Right cardiac atrium (tissue), 5 donors: ENCODE data around the gene MOGAT1. TPM values are rescaled to one million over a fixed set of nuclear protein-coding genes. Genes with fewer than 3 reads are reported as not detected.

ENCODE experiments used
- ATAC-seq, 2 donors: fragments of 200-7000 bp; cut with Tn5 transposase; one replicate each; pipeline versions ENCODE4 v1.8.0 to v1.9.1; 2020; ENCODE audit warnings: moderate library complexity in 2 of 2, mild to moderate bottlenecking in 1 of 2
- DNase-seq, 3 donors: peaks; one replicate each; pipeline ENCODE4 v3.0.0-alpha.2; 2020
- H3K27ac ChIP-seq: one replicate; pipeline ENCODE4 v1.5.1; 2013; ENCODE audit warnings: mild to moderate bottlenecking, low read length, control low read depth, moderate library complexity
- H3K27me3 ChIP-seq: one replicate; pipeline ENCODE4 v1.6.1; 2013; ENCODE audit not compliant: control insufficient read depth, insufficient read depth
- H3K4me1 ChIP-seq: one replicate; pipeline ENCODE4 v1.6.1; 2013; ENCODE audit warnings: low read length; ENCODE audit not compliant: control insufficient read depth, insufficient read depth
- H3K4me3 ChIP-seq: one replicate; pipeline ENCODE4 v1.5.1; 2013; ENCODE audit warnings: low read length, control low read depth
- H3K9me3 ChIP-seq: one replicate; pipeline ENCODE4 v1.6.1; 2013; ENCODE audit warnings: low read length; ENCODE audit not compliant: control insufficient read depth
- WGBS: extraction: QIAGEN DNeasy Blood & Tissue Kit; methylation state at CpG from one replicate; pipeline ENCODE4 v1.1.7; 2013; 5-methylcytosine and 5-hydroxymethylcytosine counted together
- intact Hi-C, 4 donors: fragments of 100-400 bp; cut with DNase I; formaldehyde crosslinking; loops; one replicate each; pipeline versions ENCODE4 v1.11.0 to v1.14.0; 2022 to 2023
- long read RNA-seq, 4 donors: library from polyadenylated mRNA; unstranded; transcript quantifications; one replicate each; pipeline ENCODE4 v2.0.0, GENCODE V29; 2020 to 2021
- polyA plus RNA-seq: library from polyadenylated mRNA; stranded (reverse); fragments of 200-250 nt; gene quantifications from one replicate; pipeline ENCODE4 v1.2.3, GENCODE V29; 2013
- total RNA-seq, 4 donors: library from RNA; stranded (reverse); fragmentation: NEBNext Ultra II Directional; extraction: Animal tissue kit (Norgen Biotek cat#: 25700); gene quantifications; one replicate each; pipeline ENCODE4 v1.2.1, GENCODE V29; 2021
- donor health status: healthy with polysubstance abuse.
- donor health status: DM: no; HTN: yes; CAD: no.
- donor health status: DM: no; HTN: no; CAD: no.
- donor health status: DM: no; HTN: yes; CAD: no; lungs with severe emphysema.
- donor health status: DM: yes; HTN: yes; CAD: no.

The MOGAT1 gene
- total RNA-seq: under 1 TPM in 1 of 4 donors, not detected in 3; 0.59 TPM
- 0.16 TPM for polyA plus RNA-seq
- long read RNA-seq, donor 1, partial matches to known transcripts: 0 of 2 reads
- long read RNA-seq, donor 1, other reads (novel, unspliced or antisense): 2 of 2 reads
- long read RNA-seq, donor 2: 0 reads
- long read RNA-seq, donor 3, partial matches to known transcripts: 2 of 2 reads
- long read RNA-seq, donor 3, other reads (novel, unspliced or antisense): 0 of 2 reads
- long read RNA-seq, donor 4: 0 reads

DNA sequence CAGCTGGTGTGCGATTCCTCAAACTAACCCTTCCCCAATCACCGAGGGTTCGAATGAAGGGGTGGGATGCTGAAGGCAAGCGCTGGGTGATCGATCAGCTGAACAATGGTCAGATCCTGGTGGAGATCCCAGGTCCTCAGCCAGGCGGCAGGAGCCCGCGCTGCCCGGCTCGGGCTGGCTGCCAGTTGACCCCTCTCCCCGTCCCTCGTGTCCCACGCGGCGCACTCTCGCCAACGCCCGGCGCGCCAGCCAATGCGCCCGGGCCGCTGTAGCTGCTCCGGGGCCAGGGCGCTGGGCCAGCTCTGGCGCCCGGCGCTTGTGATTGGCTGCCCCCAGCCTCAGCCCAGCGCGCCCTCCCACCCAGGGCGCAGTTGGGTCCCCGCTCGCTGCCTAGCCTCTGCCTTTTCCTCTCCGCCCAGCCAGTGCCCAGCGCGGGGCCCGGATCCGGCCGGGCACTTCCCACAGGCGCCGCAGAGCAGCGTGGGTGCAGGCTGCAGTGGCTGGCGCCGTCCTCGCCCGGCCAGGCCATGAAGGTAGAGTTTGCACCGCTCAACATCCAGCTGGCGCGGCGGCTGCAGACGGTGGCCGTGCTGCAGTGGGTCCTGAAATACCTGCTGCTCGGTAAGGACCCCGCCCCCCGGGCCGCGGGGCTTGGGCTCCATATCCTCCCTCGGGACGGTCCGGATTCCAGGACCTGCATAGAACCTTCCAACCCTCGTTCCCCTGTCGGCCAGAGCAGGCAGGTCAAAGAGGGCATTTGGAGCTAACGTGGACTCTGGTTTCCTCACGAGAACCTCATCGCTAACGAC is at the start of gene MOGAT1:
Gene MOGAT1 (plus strand): TSS at position 400 of the 809 bp plus-strand sequence. CDS start 128 bp downstream, at position 528.
- Histone ChIP-seq H3K4me1 (peaks cover 1% of the 10 kb centered on the region), H3K27ac (no peak within 1 kb of the TSS), H3K27me3 (no peaks in the 10 kb centered on the region), H3K9me3 (no peaks in the 10 kb centered on the region), H3K4me3 (peak within 1 kb of the TSS; percentile 29)
- DNase-seq (peak; percentile 47 to 79 (median 78)), ATAC-seq (peak; percentile 87)
- 3% methylated on average over 66 of the region's 66 CpGs for WGBS
- intact Hi-C loops: no loop called here

GRCh38 chr2:222621893-222622292 is 49.6 kb upstream of the MOGAT1 start:
- intact Hi-C loops: no loop called here
- Histone ChIP-seq H3K4me3 (no peak overlapping the region), H3K4me1 (no peaks in the 10 kb centered on the region), H3K27ac (no peak overlapping the region), H3K27me3 (no peaks in the 10 kb centered on the region), H3K9me3 (no peaks in the 10 kb centered on the region)
- 75% methylated on average over 4 of the region's 4 CpGs for WGBS
- no peak for DNase-seq
- ATAC-seq: peak in 1 of 2 donors; percentile 71

DNA sequence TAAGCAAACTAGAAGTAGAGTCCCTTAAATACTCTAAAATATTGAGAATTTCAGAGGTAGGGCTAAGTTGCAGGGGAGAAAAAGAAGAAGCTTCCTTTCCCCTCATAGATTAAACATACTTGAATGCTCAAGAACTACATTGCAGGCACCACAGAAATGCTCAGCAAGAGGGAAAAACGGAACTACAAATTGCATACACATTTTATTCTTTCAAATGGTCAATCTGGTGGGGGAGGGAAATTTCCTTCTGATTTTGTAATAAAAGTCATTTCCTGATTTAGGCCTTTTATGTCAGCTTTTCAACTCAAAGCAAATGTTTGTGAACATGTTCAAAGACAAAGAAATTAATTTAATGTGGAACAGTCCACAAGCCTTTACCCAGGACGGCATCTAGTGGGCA is 48.5 kb upstream of the MOGAT1 start:
- 89% methylated on average over 2 of the region's 2 CpGs for WGBS
- Histone ChIP-seq H3K9me3 (no peaks in the 10 kb centered on the region), H3K27ac (no peak overlapping the region), H3K27me3 (no peaks in the 10 kb centered on the region), H3K4me1 (no peaks in the 10 kb centered on the region), H3K4me3 (no peak overlapping the region)
- no peak for ATAC-seq
- no peak for DNase-seq
- intact Hi-C loops: no loop called here

DNA sequence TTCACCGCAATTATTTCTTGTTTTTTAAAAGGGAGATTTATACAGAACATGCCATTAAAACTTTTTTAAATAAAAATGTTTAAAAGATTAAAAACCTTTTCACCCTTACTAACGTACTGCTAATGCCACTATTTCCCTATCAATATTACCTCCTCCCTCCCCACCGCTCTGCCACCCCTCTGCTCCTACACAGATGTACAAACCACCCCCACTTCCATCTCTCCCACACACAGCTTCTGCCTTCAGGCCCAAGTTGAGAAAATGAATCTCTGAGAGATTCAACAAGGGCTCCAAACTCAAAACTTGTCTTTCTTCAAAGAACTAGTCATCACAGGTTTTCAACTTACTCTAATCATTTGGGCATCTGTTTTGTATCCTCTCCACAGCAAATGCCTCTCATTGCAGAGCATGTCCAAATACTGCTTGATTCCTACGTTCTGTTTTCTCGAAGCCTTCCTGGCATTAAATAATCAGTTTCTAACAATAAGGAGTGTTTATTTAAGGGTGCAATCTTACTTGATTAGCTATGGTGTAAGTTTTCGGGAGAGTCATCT is 47.6 kb upstream of the MOGAT1 start:
- 80% methylated on average over 6 of the region's 6 CpGs for WGBS
- no peaks in the 10 kb centered on the region for H3K27me3 ChIP-seq
- intact Hi-C loops: no loop called here
- H3K4me1 ChIP-seq: no peaks in the 10 kb centered on the region
- no peak overlapping the region for H3K27ac ChIP-seq
- no peak overlapping the region for H3K4me3 ChIP-seq
- no peak for DNase-seq
- no peaks in the 10 kb centered on the region for H3K9me3 ChIP-seq
- ATAC-seq: no peak

DNA sequence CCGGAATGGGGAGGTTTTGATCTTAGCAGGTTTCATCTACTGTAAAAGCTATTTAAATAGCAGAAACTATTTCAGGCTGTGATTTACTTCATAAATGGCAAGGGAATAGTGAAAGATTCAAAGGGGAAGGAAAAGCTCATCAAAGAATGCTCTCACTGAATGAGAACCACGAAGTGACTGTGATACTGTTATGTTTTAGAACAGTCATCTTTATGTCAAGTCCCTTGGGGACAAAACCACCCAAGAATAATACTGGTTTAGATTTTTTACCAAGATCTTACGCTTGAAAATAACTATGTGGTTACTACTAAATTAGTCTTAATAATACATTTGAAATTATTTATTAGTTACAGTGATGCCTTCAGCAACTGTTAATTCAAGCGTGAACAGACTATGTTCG is 43.7 kb upstream of the MOGAT1 start:
- WGBS: 84% methylated on average over 5 of the region's 5 CpGs
- H3K27me3 ChIP-seq: no peaks in the 10 kb centered on the region
- intact Hi-C loops: no loop called here
- no peak for ATAC-seq
- H3K27ac ChIP-seq: no peak overlapping the region
- no peak for DNase-seq
- no peaks in the 10 kb centered on the region for H3K4me1 ChIP-seq
- H3K4me3 ChIP-seq: no peak overlapping the region
- H3K9me3 ChIP-seq: no peaks in the 10 kb centered on the region

DNA sequence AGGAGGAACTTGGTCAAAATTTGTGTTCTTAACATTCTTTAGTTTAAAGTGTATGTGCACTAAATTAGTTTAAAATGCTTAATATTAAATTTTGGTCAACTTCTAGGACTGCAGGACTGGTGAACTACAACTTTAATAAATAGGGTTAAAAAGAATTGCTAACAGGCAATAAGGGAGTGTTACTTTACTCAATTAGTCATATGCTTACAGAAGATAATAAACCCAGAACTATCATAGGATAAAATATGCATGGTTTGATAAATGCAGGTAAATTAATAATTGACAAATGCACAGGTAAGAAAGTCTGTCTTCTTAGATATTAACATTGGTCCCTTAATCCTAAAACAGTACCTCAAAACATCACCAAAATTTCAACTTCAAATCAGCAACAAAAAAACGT is 36.2 kb upstream of the MOGAT1 start:
- WGBS: 93% methylated on average over 1 of the region's 1 CpG
- Histone ChIP-seq H3K27ac (no peak overlapping the region), H3K9me3 (no peaks in the 10 kb centered on the region), H3K4me3 (no peak overlapping the region), H3K27me3 (no peaks in the 10 kb centered on the region), H3K4me1 (no peaks in the 10 kb centered on the region)
- ATAC-seq: no peak
- intact Hi-C loops: no loop called here
- DNase-seq: no peak

GRCh38 chr2:222637067-222637466 is 34.4 kb upstream of the MOGAT1 start:
- Histone ChIP-seq H3K27ac (no peak overlapping the region), H3K4me3 (no peak overlapping the region), H3K27me3 (no peaks in the 10 kb centered on the region), H3K9me3 (no peaks in the 10 kb centered on the region), H3K4me1 (no peaks in the 10 kb centered on the region)
- ATAC-seq (no peak), DNase-seq (no peak)
- intact Hi-C loops: no loop called here
- 89% methylated on average over 1 of the region's 1 CpG for WGBS

DNA sequence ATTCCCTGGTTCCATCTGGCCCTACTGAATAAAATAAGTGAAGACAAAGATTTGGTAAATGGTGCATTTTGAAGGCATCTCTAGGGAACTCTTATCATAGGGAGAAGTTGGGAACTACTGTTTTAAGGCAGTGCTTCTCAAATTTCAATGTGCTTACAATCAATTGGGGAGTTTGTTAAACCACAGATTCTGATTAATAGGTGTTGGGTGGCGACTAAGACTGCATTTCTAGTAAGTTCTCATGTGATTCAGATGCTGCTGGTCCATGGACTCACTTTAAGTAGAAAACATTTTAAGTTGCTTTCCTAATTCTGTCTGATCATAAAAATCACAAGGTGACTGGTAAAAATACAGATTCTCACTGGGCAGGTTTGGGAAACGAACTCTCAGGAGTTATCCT is 30.1 kb upstream of the MOGAT1 start:
- no peak for DNase-seq
- Histone ChIP-seq H3K9me3 (no peaks in the 10 kb centered on the region), H3K4me1 (no peaks in the 10 kb centered on the region), H3K4me3 (no peak overlapping the region), H3K27me3 (no peaks in the 10 kb centered on the region), H3K27ac (no peak overlapping the region)
- no peak for ATAC-seq
- 91% methylated on average over 2 of the region's 2 CpGs for WGBS
- intact Hi-C loops: no loop called here

- intact Hi-C loops: no loop called here
- 93% methylated on average over 1 of the region's 1 CpG for WGBS
- Histone ChIP-seq H3K9me3 (no peaks in the 10 kb centered on the region), H3K4me1 (no peaks in the 10 kb centered on the region), H3K27me3 (no peaks in the 10 kb centered on the region), H3K27ac (no peak overlapping the region), H3K4me3 (no peak overlapping the region)
- no peak for ATAC-seq
- DNase-seq: no peak
Measured at GRCh38 chr2:222643134-222643533, 28.3 kb upstream of the MOGAT1 start.

DNA sequence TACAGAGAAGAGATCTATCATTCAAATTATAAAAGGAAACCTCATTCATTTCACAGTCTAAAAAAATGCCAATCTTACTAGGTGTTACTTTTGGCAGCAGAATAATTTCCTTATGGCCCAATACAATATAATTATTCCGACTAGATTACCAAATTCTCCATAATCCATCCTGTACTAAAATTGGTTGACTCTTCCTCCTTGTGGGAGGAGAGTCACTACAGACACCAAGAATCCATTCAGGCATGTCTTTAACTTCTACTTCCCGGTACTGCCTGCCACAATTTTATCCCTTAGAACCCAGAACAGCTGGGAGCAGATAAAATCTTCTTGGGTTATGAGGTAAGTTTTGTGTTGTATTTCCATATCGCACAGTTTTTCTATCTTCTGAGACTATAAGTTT is 25.4 kb upstream of the MOGAT1 start:
- no peaks in the 10 kb centered on the region for H3K27me3 ChIP-seq
- H3K27ac ChIP-seq: no peak overlapping the region
- no peak for DNase-seq
- no peaks in the 10 kb centered on the region for H3K9me3 ChIP-seq
- intact Hi-C loops: no loop called here
- 84% methylated on average over 3 of the region's 3 CpGs for WGBS
- no peak for ATAC-seq
- H3K4me3 ChIP-seq: no peak overlapping the region
- H3K4me1 ChIP-seq: no peaks in the 10 kb centered on the region

DNA sequence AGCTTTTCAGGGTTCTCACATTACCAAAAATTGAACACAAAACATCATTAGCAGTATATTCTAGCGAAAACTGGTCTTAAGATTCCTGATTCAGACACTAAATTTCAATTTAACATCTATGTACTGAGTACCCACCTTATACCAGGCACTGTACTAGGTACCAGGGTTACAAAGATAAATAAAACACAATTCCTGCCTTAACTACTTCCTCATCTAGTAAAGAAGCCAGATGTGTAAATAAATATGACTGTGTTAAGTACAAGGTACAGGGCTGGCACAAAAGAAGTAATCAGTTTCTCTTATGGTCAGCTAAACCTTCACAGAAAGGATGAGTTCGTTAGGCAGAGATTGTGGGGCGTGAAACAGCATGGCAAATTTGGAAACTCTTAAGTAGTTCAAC is 21.7 kb upstream of the MOGAT1 start:
- intact Hi-C loops: no loop called here
- no peak for ATAC-seq
- no peak for DNase-seq
- Histone ChIP-seq H3K27ac (no peak overlapping the region), H3K27me3 (no peaks in the 10 kb centered on the region), H3K9me3 (no peaks in the 10 kb centered on the region), H3K4me1 (no peaks in the 10 kb centered on the region), H3K4me3 (no peak overlapping the region)
- 94% methylated on average over 3 of the region's 3 CpGs for WGBS
